Measurements from ENCODE around the gene BMAL2. TPM values are rescaled to one million over a fixed set of nuclear protein-coding genes. Genes with fewer than 3 reads are reported as not detected.

The BMAL2 gene
- total RNA-seq, 1 donor from 2014 or later: 9.8 TPM

DNA sequence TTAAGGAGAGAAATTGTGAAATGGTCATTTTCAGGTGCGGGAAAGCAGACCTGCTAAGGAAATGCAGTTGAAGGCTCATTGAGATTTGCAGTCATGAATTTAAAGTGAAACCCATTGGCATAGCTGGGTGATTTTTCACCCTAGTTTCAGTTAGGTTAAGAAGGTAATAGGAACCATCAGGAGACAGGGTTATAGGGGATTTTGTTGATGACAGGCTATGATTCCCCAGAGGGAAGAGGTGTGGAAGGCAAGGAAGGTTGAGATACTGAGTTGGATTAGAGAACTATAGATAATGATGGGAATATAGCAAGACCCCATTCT, 22.7 kb upstream of the BMAL2 start:
- H3K36me3 ChIP-seq: peaks cover 0 to 37% of the 10 kb centered on the region in 2 donors
- H3K27ac ChIP-seq: no peak overlapping the region
- H3K4me3 ChIP-seq: no peak overlapping the region
- intact Hi-C loops (cut with DNase I): loop anchor here (10.0 kb wide), 1 partner anchor 285 kb away; the partner anchor contains the start of gene MED21
- H3K9me3 ChIP-seq: no peaks in the 10 kb centered on the region
- H3K4me1 ChIP-seq: peaks cover 7% of the 10 kb centered on the region
- no peak for DNase-seq (ENCODE audit: extremely low spot score in 2 of 2)
- no peak for TF ChIP-seq POLR2AphosphoS5 (IDR thresholded peaks at IDR 0.05; ENCODE audit: insufficient read depth in 1 of 2, low read depth in 1 of 2)
- TF ChIP-seq, protein P1, sequence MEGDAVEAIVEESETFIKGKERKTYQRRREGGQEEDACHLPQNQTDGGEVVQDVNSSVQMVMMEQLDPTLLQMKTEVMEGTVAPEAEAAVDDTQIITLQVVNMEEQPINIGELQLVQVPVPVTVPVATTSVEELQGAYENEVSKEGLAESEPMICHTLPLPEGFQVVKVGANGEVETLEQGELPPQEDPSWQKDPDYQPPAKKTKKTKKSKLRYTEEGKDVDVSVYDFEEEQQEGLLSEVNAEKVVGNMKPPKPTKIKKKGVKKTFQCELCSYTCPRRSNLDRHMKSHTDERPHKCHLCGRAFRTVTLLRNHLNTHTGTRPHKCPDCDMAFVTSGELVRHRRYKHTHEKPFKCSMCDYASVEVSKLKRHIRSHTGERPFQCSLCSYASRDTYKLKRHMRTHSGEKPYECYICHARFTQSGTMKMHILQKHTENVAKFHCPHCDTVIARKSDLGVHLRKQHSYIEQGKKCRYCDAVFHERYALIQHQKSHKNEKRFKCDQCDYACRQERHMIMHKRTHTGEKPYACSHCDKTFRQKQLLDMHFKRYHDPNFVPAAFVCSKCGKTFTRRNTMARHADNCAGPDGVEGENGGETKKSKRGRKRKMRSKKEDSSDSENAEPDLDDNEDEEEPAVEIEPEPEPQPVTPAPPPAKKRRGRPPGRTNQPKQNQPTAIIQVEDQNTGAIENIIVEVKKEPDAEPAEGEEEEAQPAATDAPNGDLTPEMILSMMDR (IDR thresholded peaks at IDR 0.05): no peak
- TF ChIP-seq POLR2A (IDR thresholded peaks at IDR 0.05): no peak
- H3K27me3 ChIP-seq: no peaks in the 10 kb centered on the region

DNA sequence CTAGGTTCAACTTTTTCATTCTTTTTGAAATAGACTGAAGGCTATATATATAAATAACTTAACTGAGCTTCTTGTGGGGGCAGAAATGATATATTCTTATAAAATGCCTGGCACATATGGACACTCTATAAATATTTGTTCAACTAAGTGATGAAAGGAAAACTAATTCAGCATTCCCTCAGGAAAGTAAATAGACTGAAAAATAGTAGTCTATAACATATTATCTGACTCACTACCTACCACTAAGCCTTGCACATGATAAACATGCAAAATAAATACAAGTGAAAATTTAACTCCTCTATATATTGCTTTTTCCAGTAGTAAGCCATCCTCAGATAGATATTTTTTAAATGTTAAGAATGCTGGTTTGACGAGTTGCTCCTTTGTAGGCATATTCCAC, 15.7 kb upstream of the BMAL2 start:
- Histone ChIP-seq H3K27me3 (no peaks in the 10 kb centered on the region), H3K27ac (no peak overlapping the region), H3K9me3 (no peaks in the 10 kb centered on the region), H3K36me3 (peaks cover 0 to 59% of the 10 kb centered on the region in 2 donors), H3K4me3 (no peak overlapping the region), H3K4me1 (no peaks in the 10 kb centered on the region)
- no peak for TF ChIP-seq POLR2AphosphoS5 (IDR thresholded peaks at IDR 0.05; ENCODE audit: insufficient read depth in 1 of 2, low read depth in 1 of 2)
- intact Hi-C loops (cut with DNase I): no loop called here
- DNase-seq (ENCODE audit: extremely low spot score in 2 of 2): no peak

GRCh38 chr12:27319409-27319808, 13.2 kb upstream of the BMAL2 start:
- Histone ChIP-seq H3K4me3 (no peak overlapping the region), H3K4me1 (no peaks in the 10 kb centered on the region), H3K27ac (no peak overlapping the region), H3K36me3 (peaks cover 0 to 54% of the 10 kb centered on the region in 2 donors), H3K9me3 (no peaks in the 10 kb centered on the region), H3K27me3 (no peaks in the 10 kb centered on the region)
- no peak for DNase-seq (ENCODE audit: extremely low spot score in 2 of 2)
- TF ChIP-seq POLR2AphosphoS5 (IDR thresholded peaks at IDR 0.05; ENCODE audit: insufficient read depth in 1 of 2, low read depth in 1 of 2): no peak
- intact Hi-C loops (cut with DNase I): no loop called here

DNA sequence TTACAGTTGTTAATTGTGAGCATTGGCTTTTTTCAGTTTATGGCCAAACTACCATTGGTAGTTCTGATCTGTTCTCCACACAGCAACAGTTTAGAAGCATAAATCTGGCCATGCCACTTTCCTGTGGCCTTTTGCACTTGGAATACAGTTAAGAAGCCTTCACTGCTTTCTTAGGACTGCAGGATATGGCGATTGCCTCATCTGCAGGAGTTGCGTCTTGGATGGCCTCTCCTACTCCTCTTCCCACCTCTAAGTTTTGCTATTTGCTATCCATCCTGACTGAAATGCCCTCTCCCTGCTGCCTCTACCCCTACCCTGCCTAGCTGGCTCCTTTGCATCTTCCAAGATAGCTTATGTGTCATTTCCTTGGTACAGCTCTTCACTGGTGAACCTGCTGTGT, 12.8 kb upstream of the BMAL2 start:
- TF ChIP-seq POLR2AphosphoS5 (IDR thresholded peaks at IDR 0.05; ENCODE audit: insufficient read depth in 1 of 2, low read depth in 1 of 2) (no peak), POLR2A (IDR thresholded peaks at IDR 0.05) (no peak)
- TF ChIP-seq, protein P1 (IDR thresholded peaks at IDR 0.05): no peak
- Histone ChIP-seq H3K36me3 (peaks cover 0 to 50% of the 10 kb centered on the region in 2 donors), H3K27me3 (no peaks in the 10 kb centered on the region), H3K9me3 (no peaks in the 10 kb centered on the region), H3K27ac (no peak overlapping the region), H3K4me1 (no peaks in the 10 kb centered on the region), H3K4me3 (no peak overlapping the region)
- intact Hi-C loops (cut with DNase I): no loop called here
- DNase-seq (ENCODE audit: extremely low spot score in 2 of 2): no peak

- no peak overlapping the region for H3K27ac ChIP-seq
Measured at GRCh38 chr12:27324530-27324929, 8.1 kb upstream of the BMAL2 start.

DNA sequence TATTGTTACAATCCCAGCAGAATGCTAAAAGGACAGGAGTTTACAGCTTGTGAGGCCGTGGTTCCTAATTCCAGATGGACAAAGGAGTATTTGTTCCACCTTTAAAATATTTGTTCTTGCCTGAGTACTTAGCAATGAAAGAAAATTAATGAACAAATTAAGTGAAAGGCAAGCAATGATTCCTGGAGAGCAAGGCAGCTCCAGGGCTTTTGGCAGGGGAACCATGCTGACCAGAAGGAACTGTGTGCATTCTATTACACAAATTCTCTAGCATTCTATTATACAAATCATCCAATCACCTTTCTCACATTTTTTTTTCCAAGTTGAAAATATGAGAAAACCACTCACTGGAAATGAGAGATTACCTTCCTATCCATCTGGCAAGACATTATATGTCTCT, 1.8 kb upstream of the BMAL2 start:
- peaks cover 0 to 14% of the 10 kb centered on the region in 2 donors for H3K36me3 ChIP-seq
- no peaks in the 10 kb centered on the region for H3K27me3 ChIP-seq
- H3K27ac ChIP-seq: no peak overlapping the region
- no peak overlapping the region for H3K4me3 ChIP-seq
- DNase-seq (ENCODE audit: extremely low spot score in 2 of 2): no peak
- intact Hi-C loops (cut with DNase I): no loop called here
- H3K4me1 ChIP-seq: peaks cover 22% of the 10 kb centered on the region
- TF ChIP-seq, protein P1 (IDR thresholded peaks at IDR 0.05): no peak
- TF ChIP-seq POLR2AphosphoS5 (IDR thresholded peaks at IDR 0.05; ENCODE audit: insufficient read depth in 1 of 2, low read depth in 1 of 2): no peak
- no peak for TF ChIP-seq POLR2A (IDR thresholded peaks at IDR 0.05)
- H3K9me3 ChIP-seq: no peaks in the 10 kb centered on the region

More at GRCh38 chr12:27324530-27324929, 8.1 kb upstream of the BMAL2 start:
- H3K4me3 ChIP-seq: no peak overlapping the region
- H3K9me3 ChIP-seq: no peaks in the 10 kb centered on the region
- TF ChIP-seq POLR2A (IDR thresholded peaks at IDR 0.05) (no peak), POLR2AphosphoS5 (IDR thresholded peaks at IDR 0.05; ENCODE audit: insufficient read depth in 1 of 2, low read depth in 1 of 2) (no peak)
- H3K27me3 ChIP-seq: no peaks in the 10 kb centered on the region
- H3K36me3 ChIP-seq: peaks cover 0 to 30% of the 10 kb centered on the region in 2 donors
- no peak for DNase-seq (ENCODE audit: extremely low spot score in 2 of 2)
- no peaks in the 10 kb centered on the region for H3K4me1 ChIP-seq
- intact Hi-C loops (cut with DNase I): no loop called here

Data from vagina (tissue), 2 donors.